Measurements from ENCODE around the gene HSPB1.
"Not testable (repeated sequence)": the region's sequence is repeated elsewhere in the genome, so short reads cannot be mapped to it uniquely, and the experiment has no call there.

Gene HSPB1

DNA sequence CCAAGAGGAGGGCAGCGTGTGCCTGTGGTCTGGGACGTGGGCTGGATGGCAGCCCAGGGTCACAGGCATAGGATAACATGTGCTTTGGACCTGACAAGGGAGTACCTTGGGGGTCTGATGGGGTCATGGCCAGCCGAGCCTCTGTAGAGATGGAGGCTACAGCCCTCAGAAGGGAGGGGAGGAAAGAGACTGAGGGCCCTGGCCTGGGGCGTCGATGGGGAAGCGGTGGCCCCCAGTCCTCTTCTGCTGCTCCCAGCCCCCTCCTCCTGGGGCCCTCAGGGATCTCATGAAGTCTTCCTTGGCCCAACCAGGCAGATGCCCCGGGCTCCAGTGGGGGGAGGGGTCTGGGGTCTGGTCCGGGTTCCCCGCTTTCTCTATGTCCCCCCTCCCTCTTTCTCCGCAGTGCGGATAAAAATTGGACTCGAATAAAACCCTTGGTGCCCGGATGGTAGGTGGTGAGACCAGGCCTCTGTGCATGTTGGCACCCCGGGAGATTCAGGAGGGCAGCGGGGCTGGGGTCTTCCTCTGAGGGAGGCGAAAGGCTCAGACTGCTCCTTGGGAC lies 15.6 kb upstream of the HSPB1 start:
- no peak for DNase-seq (ENCODE audit: low read depth, low spot score)

GRCh38 chr7:76290847-76291350 lies 11.6 kb upstream of the HSPB1 start:
- DNase-seq (ENCODE audit: low read depth, low spot score), result peak; percentile 26
- H3K4me3 ChIP-seq (ENCODE audit: low read depth, low read length); in situ Hi-C loops (cut with HindIII; ENCODE audit: low sequenced_read_pairs): not testable (repeated sequence)

More for the DNA sequence above, 15.6 kb upstream of the HSPB1 start:
- TF ChIP-seq, protein P1, sequence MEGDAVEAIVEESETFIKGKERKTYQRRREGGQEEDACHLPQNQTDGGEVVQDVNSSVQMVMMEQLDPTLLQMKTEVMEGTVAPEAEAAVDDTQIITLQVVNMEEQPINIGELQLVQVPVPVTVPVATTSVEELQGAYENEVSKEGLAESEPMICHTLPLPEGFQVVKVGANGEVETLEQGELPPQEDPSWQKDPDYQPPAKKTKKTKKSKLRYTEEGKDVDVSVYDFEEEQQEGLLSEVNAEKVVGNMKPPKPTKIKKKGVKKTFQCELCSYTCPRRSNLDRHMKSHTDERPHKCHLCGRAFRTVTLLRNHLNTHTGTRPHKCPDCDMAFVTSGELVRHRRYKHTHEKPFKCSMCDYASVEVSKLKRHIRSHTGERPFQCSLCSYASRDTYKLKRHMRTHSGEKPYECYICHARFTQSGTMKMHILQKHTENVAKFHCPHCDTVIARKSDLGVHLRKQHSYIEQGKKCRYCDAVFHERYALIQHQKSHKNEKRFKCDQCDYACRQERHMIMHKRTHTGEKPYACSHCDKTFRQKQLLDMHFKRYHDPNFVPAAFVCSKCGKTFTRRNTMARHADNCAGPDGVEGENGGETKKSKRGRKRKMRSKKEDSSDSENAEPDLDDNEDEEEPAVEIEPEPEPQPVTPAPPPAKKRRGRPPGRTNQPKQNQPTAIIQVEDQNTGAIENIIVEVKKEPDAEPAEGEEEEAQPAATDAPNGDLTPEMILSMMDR (IDR thresholded peaks at IDR 0.05; ENCODE audit: low read depth, low read length), result no peak
- in situ Hi-C loops (cut with HindIII; ENCODE audit: low sequenced_read_pairs), result no loop called here
- H3K4me3 ChIP-seq (ENCODE audit: low read depth, low read length), result no peak overlapping the region

GRCh38 chr7:76291351-76292212 lies 10.9 kb upstream of the HSPB1 start:
- in situ Hi-C loops (cut with HindIII; ENCODE audit: low sequenced_read_pairs), result no loop called here
- peak; percentile 97 for DNase-seq (ENCODE audit: low read depth, low spot score)
- TF ChIP-seq, protein P1 (IDR thresholded peaks at IDR 0.05; ENCODE audit: low read depth, low read length), result peak; percentile 97
- H3K4me3 ChIP-seq (ENCODE audit: low read depth, low read length), result peak overlapping the region; percentile 4

GRCh38 chr7:76292213-76292573 lies 10.3 kb upstream of the HSPB1 start:
- peak; percentile 14 for DNase-seq (ENCODE audit: low read depth, low spot score)
- TF ChIP-seq, protein P1 (IDR thresholded peaks at IDR 0.05; ENCODE audit: low read depth, low read length), result no peak
- in situ Hi-C loops (cut with HindIII; ENCODE audit: low sequenced_read_pairs), result no loop called here
- H3K4me3 ChIP-seq (ENCODE audit: low read depth, low read length), result peak overlapping the region; percentile 4

GRCh38 chr7:76292911-76293310 lies 9.6 kb upstream of the HSPB1 start:
- in situ Hi-C loops (cut with HindIII; ENCODE audit: low sequenced_read_pairs); DNase-seq (ENCODE audit: low read depth, low spot score); H3K4me3 ChIP-seq (ENCODE audit: low read depth, low read length): not testable (repeated sequence)

DNA sequence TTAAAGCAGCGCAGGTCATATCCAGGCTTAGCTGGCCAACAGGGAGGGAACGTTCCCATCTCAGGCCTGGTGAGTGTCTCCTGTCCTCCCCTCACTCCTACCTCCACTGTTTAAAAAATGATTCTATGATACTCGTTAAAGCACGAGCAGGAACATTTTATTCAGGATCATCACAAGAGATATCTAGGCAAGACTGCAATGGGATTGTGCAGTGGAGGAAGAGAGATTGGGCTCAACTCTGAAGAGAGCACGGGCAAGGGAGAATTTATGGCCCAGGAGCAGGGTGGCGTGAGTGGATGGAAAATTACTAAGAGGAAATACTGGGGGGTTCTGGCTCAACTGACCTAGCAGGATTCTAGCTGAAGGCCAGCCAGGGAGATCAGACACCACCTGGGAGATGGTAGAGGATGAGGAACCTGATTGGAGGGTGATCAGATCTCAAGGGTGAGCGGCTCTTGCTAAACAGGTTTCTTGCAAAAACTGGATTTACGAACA lies 9.0 kb upstream of the HSPB1 start:
- TF ChIP-seq, protein P1 (IDR thresholded peaks at IDR 0.05; ENCODE audit: low read depth, low read length), result no peak
- H3K4me3 ChIP-seq (ENCODE audit: low read depth, low read length), result no peak overlapping the region
- DNase-seq (ENCODE audit: low read depth, low spot score), result no peak
- in situ Hi-C loops (cut with HindIII; ENCODE audit: low sequenced_read_pairs), result no loop called here

DNA sequence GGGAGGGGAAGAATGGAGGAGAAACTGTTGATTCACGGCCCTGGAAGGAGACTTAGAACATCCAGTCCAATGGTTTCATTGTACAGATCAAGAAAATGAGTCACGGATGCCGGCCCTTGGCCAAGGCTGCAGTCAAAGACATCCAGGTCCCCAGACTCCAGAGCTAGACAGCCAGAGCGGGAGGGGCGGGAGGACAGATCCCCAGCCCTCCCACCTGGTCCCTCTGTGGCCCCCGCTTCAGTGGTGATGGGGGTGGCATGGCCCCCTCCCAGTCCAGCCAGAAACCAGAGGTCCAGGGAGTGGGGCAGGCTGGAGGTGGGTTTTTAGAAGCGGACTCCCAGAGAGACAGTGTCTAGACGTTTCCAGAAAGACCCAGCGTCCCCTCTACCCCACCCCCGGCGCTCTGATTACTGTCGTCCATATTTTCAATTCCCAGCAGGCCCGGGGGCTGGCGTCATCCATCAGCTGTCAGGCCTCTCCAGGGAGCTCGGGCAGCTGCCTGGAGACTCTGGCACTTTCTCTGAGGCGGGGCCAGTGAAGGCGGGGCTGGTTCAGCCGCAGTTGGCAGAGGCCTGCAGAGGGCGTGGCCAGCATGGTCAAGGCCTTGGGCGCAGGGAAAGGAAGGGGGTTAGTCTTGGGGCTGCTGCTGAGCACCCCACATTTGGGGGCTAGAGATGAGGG lies 8.0 kb upstream of the HSPB1 start:
- peak; percentile 98 for DNase-seq (ENCODE audit: low read depth, low spot score)
- TF ChIP-seq, protein P1 (IDR thresholded peaks at IDR 0.05; ENCODE audit: low read depth, low read length), result no peak
- H3K4me3 ChIP-seq (ENCODE audit: low read depth, low read length), result peak overlapping the region; percentile 22
- in situ Hi-C loops (cut with HindIII; ENCODE audit: low sequenced_read_pairs), result no loop called here

Measured in astrocyte of the spinal cord (primary cell).